ENCODE data around the gene STMND1. TPM values are rescaled to one million over a fixed set of nuclear protein-coding genes. Genes with fewer than 3 reads are reported as not detected.

The STMND1 gene
- total and polyA plus RNA-seq, 4 donors = 0.05 TPM; not detected in 3

- Histone ChIP-seq H3K27ac (ENCODE audit: low read depth in 1 of 2, low read length in 2 of 2) (no peak overlapping the region), H3K9ac (ENCODE audit: low read depth in 1 of 2, low read length in 2 of 2) (no peak overlapping the region), H3K4me3 (ENCODE audit: low read depth in 1 of 3, low read length in 3 of 3) (no peak overlapping the region), H3K9me3 (ENCODE audit: control insufficient read depth in 4 of 4, low read length in 3 of 4) (no peaks in the 10 kb centered on the region), H3K36me3 (ENCODE audit: control insufficient read depth in 4 of 4, insufficient read depth in 3 of 4, low read depth in 1 of 4, low read length in 3 of 4) (no peaks in the 10 kb centered on the region), H3K27me3 (ENCODE audit: control insufficient read depth in 4 of 4, insufficient read depth in 4 of 4, low read length in 3 of 4) (no peaks in the 10 kb centered on the region), H3K4me1 (ENCODE audit: control insufficient read depth in 4 of 4, insufficient read depth in 4 of 4, low read length in 3 of 4) (no peaks in the 10 kb centered on the region)
- WGBS = 67% methylated on average over 4 of the region's 4 CpGs
- TF ChIP-seq ATF3 (IDR thresholded peaks at IDR 0.05) = no peak
- TF ChIP-seq, protein P1, sequence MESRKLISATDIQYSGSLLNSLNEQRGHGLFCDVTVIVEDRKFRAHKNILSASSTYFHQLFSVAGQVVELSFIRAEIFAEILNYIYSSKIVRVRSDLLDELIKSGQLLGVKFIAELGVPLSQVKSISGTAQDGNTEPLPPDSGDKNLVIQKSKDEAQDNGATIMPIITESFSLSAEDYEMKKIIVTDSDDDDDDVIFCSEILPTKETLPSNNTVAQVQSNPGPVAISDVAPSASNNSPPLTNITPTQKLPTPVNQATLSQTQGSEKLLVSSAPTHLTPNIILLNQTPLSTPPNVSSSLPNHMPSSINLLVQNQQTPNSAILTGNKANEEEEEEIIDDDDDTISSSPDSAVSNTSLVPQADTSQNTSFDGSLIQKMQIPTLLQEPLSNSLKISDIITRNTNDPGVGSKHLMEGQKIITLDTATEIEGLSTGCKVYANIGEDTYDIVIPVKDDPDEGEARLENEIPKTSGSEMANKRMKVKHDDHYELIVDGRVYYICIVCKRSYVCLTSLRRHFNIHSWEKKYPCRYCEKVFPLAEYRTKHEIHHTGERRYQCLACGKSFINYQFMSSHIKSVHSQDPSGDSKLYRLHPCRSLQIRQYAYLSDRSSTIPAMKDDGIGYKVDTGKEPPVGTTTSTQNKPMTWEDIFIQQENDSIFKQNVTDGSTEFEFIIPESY (IDR thresholded peaks at IDR 0.05) = no peak
- no peak for TF ChIP-seq GABPA (IDR thresholded peaks at IDR 0.05 in 1 of 2, conservative IDR thresholded peaks at IDR 0.05 in 1 of 2)
- TF ChIP-seq CTCF (IDR thresholded peaks at IDR 0.05; ENCODE audit: low read depth, low read length, missing input control) = no peak
- TF ChIP-seq, protein P2, sequence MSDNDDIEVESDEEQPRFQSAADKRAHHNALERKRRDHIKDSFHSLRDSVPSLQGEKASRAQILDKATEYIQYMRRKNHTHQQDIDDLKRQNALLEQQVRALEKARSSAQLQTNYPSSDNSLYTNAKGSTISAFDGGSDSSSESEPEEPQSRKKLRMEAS (IDR thresholded peaks at IDR 0.05) = no peak
- no peak for TF ChIP-seq NR2F2 (IDR thresholded peaks at IDR 0.05)
- no peak for TF ChIP-seq JUND (IDR thresholded peaks at IDR 0.05)
- TF ChIP-seq TAF1 (conservative IDR thresholded peaks at IDR 0.05) = no peak
- TF ChIP-seq RXRA (IDR thresholded peaks at IDR 0.05) = no peak
- no peak for TF ChIP-seq HNF4A (conservative IDR thresholded peaks at IDR 0.05)
- TF ChIP-seq FOXA1 (IDR thresholded peaks at IDR 0.05) = no peak
- TF ChIP-seq YY1 (IDR thresholded peaks at IDR 0.05) = no peak
- no peak for DNase-seq (ENCODE audit: low spot score)
Observed at GRCh38 chr6:17172836-17173470, 71.1 kb downstream of the STMND1 start.

- Histone ChIP-seq H3K9ac (ENCODE audit: low read depth in 1 of 2, low read length in 2 of 2) (no peak overlapping the region), H3K27me3 (ENCODE audit: control insufficient read depth in 4 of 4, insufficient read depth in 4 of 4, low read length in 3 of 4) (no peaks in the 10 kb centered on the region), H3K9me3 (ENCODE audit: control insufficient read depth in 4 of 4, low read length in 3 of 4) (peaks cover 0 to 1% (median 0%) of the 10 kb centered on the region in 4 donors), H3K36me3 (ENCODE audit: control insufficient read depth in 4 of 4, insufficient read depth in 3 of 4, low read depth in 1 of 4, low read length in 3 of 4) (no peaks in the 10 kb centered on the region), H3K4me3 (ENCODE audit: low read depth in 1 of 3, low read length in 3 of 3) (no peak overlapping the region), H3K27ac (ENCODE audit: low read depth in 1 of 2, low read length in 2 of 2) (no peak overlapping the region), H3K4me1 (ENCODE audit: control insufficient read depth in 4 of 4, insufficient read depth in 4 of 4, low read length in 3 of 4) (no peaks in the 10 kb centered on the region)
- 68% methylated on average over 2 of the region's 2 CpGs for WGBS
- DNase-seq (ENCODE audit: low spot score) = no peak
- TF ChIP-seq, protein P2 (IDR thresholded peaks at IDR 0.05) = no peak
- TF ChIP-seq TAF1 (conservative IDR thresholded peaks at IDR 0.05) (no peak), RXRA (IDR thresholded peaks at IDR 0.05) (no peak), SP1 (IDR thresholded peaks at IDR 0.05) (no peak), HNF4G (IDR thresholded peaks at IDR 0.05) (no peak), HNF4A (conservative IDR thresholded peaks at IDR 0.05) (no peak), JUND (IDR thresholded peaks at IDR 0.05) (no peak), NR2F2 (IDR thresholded peaks at IDR 0.05) (no peak), YY1 (IDR thresholded peaks at IDR 0.05) (no peak), CTCF (IDR thresholded peaks at IDR 0.05; ENCODE audit: low read depth, low read length, missing input control) (no peak), EGR1 (IDR thresholded peaks at IDR 0.05; ENCODE audit: low read depth in 2 of 2) (no peak), ATF3 (IDR thresholded peaks at IDR 0.05) (no peak), GABPA (IDR thresholded peaks at IDR 0.05 in 1 of 2, conservative IDR thresholded peaks at IDR 0.05 in 1 of 2) (no peak), FOXA2 (IDR thresholded peaks at IDR 0.05) (no peak)
- TF ChIP-seq, protein P3, sequence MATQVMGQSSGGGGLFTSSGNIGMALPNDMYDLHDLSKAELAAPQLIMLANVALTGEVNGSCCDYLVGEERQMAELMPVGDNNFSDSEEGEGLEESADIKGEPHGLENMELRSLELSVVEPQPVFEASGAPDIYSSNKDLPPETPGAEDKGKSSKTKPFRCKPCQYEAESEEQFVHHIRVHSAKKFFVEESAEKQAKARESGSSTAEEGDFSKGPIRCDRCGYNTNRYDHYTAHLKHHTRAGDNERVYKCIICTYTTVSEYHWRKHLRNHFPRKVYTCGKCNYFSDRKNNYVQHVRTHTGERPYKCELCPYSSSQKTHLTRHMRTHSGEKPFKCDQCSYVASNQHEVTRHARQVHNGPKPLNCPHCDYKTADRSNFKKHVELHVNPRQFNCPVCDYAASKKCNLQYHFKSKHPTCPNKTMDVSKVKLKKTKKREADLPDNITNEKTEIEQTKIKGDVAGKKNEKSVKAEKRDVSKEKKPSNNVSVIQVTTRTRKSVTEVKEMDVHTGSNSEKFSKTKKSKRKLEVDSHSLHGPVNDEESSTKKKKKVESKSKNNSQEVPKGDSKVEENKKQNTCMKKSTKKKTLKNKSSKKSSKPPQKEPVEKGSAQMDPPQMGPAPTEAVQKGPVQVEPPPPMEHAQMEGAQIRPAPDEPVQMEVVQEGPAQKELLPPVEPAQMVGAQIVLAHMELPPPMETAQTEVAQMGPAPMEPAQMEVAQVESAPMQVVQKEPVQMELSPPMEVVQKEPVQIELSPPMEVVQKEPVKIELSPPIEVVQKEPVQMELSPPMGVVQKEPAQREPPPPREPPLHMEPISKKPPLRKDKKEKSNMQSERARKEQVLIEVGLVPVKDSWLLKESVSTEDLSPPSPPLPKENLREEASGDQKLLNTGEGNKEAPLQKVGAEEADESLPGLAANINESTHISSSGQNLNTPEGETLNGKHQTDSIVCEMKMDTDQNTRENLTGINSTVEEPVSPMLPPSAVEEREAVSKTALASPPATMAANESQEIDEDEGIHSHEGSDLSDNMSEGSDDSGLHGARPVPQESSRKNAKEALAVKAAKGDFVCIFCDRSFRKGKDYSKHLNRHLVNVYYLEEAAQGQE (IDR thresholded peaks at IDR 0.05) = no peak
- TF ChIP-seq, protein P1 (IDR thresholded peaks at IDR 0.05) = no peak
Observed at GRCh38 chr6:17178326-17178725, 76.5 kb downstream of the STMND1 start.
